Activated CD8-positive, alpha-beta memory T cell treated with anti-CD3 and anti-CD28 coated beads, Interleukin-2, amount 50 U/mL, for 24 hours (primary cell): ENCODE results near the gene SEMA6A.
A peak's percentile ranks its signal among the peaks of the same experiment; 100 is the strongest.

ENCODE experiments used
- DNase-seq: peaks from one replicate; pipeline ENCODE4 v3.0.0-alpha.2; 2020; ENCODE audit errors: extremely low read depth

Gene SEMA6A, protein sequence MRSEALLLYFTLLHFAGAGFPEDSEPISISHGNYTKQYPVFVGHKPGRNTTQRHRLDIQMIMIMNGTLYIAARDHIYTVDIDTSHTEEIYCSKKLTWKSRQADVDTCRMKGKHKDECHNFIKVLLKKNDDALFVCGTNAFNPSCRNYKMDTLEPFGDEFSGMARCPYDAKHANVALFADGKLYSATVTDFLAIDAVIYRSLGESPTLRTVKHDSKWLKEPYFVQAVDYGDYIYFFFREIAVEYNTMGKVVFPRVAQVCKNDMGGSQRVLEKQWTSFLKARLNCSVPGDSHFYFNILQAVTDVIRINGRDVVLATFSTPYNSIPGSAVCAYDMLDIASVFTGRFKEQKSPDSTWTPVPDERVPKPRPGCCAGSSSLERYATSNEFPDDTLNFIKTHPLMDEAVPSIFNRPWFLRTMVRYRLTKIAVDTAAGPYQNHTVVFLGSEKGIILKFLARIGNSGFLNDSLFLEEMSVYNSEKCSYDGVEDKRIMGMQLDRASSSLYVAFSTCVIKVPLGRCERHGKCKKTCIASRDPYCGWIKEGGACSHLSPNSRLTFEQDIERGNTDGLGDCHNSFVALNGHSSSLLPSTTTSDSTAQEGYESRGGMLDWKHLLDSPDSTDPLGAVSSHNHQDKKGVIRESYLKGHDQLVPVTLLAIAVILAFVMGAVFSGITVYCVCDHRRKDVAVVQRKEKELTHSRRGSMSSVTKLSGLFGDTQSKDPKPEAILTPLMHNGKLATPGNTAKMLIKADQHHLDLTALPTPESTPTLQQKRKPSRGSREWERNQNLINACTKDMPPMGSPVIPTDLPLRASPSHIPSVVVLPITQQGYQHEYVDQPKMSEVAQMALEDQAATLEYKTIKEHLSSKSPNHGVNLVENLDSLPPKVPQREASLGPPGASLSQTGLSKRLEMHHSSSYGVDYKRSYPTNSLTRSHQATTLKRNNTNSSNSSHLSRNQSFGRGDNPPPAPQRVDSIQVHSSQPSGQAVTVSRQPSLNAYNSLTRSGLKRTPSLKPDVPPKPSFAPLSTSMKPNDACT

DNA sequence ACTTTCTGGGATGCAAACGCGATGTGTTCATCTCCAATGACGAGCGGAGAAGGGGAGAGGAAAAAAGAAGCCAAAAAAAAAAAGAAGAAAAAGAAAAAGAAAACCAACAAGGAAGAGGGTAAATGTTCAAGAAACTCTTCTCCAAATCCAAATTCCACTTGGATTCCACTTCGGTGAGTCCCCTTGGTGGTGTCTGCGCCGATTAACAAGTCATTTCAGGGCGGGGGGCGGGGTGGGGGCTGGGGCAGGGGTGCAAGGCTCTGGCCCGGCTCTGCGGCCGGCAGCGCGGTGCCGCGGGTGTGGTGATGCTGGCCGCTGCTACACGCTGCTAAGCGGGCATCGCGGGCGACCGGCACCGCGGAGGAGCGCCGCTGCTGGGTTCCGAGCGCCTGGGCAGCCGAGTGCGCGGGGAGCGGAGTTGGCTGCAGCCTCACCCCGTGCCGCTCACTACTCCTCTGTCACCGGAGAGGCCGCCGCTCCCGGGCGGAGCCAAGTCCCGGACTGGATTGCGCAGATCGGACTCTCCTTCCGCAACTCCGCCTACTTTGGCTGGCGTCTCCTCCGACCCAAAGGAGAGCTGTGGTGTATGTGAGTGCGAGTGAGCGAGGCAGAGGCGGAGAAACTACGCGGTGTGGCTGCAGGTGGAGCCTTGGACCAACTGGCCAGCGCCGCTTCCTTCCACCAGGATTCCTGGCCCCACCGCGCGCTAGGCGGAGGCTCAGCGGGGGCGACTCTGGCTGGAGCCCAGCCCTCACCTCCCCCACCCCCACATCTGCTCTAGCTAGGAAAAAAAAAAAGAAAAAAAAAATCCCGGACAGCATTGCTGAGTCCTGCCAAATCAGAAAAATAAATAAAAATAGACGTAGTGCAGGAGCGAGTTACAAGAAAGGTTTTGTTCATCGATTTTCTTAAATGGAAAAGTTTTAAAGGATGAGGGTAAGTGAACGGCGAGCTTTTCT lies at the start of gene SEMA6A:
SEMA6A (minus strand) TSS at position 457 of the 959 bp plus-strand sequence. CDS start 69,879 bp downstream, outside the sequence.
- DNase-seq = peak; percentile 8

DNA sequence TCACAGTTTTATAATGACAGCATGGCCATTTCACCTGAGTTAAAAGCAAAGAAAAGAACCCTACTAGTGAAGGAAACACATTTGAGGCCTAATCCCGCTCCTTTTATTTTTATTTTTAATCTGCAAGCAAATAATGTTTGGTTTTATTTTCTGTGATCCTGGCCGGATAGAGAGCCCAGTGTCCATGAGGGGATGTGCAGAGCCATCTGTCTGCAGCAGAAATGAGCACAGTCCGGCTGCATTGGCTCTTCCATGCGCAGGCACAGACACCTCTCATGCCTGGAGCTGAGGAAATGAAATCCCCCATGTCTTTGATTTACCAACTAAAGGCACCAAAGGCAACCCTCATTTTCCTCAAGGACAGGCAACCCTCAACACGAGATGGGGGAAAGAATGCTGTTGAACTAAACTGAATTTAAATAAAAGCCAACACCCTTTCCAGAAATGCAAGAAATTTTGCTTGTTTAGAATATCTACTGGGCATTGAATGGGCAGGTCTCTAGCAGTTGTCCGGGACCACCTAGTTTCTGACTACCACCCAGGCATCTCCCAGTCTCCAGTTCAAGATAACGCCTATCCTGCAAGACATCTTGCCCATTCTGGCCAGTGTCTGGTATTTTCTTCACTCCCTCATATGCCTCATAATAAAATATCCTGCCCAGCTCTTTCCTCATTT lies 47.9 kb upstream of the SEMA6A start:
- no peak for DNase-seq

DNA sequence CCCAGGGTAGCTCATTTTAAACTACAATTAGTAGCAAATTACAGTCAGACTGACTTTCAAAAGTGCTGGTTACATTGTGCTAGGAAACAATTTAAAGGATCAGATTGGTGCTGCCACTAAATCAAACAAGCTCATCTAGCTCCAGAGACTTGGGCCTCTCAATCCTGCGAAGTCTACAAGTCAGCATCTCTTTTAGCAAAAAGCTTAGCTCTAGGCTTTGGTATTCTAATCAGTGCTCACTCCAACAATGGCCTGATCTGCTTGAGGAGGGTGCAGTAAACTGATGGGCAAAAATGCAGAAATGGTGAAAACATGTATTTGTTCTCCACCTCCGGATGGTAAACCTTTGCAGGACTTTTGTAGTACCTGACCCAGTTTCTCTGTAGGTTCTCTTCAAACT lies 47.0 kb upstream of the SEMA6A start:
- DNase-seq = no peak

GRCh38 chr5:116616876-116617275 lies 42.3 kb upstream of the SEMA6A start:
- no peak for DNase-seq

DNA sequence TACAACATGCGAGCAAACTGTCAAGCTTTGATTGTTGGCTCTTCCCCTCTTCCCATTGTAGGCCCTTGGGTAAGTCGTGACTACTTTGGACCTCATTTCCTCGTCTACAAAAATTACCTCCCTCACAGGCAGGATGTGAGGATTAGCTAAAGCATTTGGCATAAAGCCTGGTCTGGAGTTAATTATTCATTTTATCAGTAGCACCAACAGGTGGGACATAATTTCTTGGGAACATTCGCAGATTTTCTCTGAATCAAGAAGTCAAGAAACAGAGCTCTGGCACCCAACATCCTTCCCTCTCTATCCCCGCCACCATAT lies 39.9 kb upstream of the SEMA6A start:
- DNase-seq = no peak

DNA sequence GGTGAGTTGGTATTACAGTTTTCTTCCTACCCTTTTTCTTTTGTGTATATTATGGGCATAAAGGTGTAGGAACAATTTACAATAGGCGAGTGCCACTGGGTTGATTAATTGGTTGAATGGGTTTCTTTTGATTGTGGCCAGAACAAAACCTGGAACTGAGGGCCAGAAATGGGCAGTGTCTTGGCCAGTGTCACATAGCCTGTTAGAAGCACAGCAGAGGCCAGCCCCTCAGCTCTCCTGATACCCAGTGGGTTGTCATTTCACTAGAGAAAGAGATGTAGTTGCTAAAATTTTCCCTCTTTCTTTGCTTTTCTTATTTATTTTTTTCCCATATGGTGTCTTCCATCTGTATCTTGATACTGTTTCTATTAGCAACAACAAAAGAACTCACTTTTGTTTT lies 38.8 kb upstream of the SEMA6A start:
- no peak for DNase-seq

- no peak for DNase-seq
Observed at GRCh38 chr5:116612431-116612830, 37.8 kb upstream of the SEMA6A start.

DNA sequence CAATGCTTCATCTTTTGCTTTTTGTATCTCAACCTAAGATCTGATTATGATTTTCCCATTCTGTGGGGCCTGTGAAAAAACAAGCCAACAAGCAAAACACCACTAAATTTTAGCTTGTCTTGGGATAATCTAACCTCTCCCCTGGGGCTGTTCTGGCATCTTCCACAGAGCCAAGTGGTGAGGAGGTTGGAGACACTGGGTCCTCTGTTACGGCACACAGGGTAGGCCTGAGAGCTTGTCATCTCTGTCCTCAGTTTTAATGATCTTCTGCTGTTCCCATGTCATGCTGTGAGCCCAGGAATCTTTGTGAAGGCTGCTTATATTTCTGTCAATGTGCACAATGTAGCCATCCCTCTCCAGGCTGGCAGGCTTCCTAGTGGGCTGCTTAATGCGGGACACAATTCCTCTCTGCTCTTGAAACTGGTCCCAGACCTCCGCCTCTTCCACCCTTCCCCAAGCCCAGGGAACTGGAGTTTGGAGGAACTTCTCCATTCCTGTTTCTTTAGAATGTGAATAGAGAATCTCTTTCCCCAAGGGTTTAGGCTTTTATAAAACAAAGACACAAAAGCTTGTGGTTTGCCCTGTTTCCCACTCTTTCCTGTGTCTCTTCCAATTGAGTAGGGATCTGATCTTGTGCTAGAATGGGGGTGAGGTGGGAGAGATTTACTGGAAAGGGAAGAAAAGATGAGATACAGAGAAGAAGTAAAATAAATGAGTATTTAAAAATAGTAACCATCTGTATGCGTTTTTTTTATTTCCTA lies 30.9 kb upstream of the SEMA6A start:
- no peak for DNase-seq

DNA sequence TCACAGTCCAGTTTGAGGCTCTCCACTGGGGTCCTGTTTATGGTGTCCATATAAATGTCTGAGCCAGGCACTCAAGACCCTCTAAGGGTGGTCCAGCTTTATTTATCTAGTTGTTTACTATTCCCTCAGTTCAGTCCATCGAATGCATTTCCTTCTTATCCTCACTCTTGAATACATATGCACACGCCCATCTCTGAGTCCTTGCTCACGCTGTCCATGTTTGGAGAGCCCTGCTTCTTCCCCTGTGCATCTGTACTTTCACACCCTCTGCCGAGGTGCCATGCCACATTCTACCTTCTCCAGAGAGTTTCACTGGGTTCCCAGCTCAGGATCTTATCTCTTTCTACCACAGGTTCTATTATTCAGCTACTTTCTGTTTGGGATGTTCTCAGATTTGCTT lies 30.2 kb upstream of the SEMA6A start:
- DNase-seq = no peak

- DNase-seq = no peak
Observed at GRCh38 chr5:116600876-116601275, 26.3 kb upstream of the SEMA6A start.

DNA sequence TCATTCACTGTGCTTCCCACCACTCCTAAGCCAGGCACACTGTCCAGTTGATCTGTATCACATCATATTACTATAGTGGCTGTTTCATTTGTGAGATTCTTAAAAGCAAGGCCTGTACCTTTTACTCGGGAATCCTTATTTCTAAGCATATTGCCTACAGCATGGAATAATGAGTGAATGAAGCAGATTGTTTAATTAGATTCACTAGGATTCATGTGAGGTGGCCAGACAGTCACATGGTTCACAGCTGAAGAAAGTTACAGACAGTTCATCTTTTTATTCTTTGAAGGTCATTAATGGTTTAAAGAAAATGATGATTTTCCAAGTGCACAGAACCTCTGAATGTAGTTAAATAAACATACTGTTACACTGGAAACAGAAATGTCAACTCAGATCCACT lies 24.3 kb upstream of the SEMA6A start:
- no peak for DNase-seq

- DNase-seq = no peak
Observed at GRCh38 chr5:116595498-116595897, 20.9 kb upstream of the SEMA6A start.

DNA sequence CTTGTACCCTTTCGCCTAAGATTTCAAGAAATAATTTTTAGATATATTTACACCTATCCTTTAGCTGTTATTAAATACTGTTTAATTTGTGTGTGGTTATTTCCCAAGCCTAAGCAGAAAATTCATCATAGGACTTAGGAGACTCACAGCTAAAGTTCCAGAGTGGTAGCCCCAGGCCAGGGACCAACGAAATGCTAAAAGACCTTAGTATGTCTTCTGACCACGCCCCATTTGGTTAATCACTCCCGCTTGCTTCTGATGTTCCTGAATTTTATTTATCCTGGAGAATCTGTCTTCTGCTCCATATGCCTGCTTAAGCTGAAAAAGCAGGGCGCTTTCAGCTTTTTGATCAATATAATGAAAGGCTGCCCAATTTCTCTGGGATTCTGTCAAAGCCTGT lies 18.7 kb upstream of the SEMA6A start:
- DNase-seq = no peak

- DNase-seq = no peak
Observed at GRCh38 chr5:116585227-116585626, 10.6 kb upstream of the SEMA6A start.

DNA sequence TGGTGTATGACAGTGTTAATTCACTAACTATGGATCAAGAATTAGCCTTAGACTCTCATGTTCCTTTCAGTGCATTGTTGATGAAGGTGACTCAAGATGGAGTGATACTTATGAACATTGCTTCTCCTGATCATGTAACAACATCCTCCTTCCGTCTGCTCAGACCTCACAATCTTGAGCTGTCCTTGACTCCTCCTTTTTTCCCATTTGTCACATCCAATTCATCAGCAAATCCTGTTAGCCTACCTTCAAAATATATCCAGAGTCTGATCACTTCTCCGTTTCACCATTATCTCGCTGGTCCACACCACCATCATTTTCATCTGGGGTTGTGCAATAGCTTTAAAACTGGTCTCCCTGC lies 9.2 kb upstream of the SEMA6A start:
- DNase-seq = no peak

GRCh38 chr5:116583085-116583861 lies 8.7 kb upstream of the SEMA6A start:
- DNase-seq = no peak

DNA sequence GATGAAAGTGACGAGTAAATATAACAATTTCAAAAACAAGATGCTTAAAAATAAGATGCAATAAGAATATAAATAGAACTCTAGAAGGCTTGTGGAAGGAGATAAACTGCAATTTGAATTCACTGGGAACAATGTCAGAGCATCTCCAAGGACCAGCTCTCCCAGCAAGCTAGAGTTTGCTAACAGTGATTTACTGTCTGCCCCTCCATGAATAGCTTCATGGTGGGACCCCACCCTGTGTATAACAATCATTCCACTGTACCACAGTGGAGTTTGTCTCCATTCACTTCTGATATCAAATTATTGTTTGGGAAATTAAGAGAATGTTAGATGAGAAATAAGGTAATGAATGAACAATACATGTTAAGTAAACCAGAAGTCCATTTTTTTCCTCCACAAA lies 7.3 kb upstream of the SEMA6A start:
- no peak for DNase-seq

DNA sequence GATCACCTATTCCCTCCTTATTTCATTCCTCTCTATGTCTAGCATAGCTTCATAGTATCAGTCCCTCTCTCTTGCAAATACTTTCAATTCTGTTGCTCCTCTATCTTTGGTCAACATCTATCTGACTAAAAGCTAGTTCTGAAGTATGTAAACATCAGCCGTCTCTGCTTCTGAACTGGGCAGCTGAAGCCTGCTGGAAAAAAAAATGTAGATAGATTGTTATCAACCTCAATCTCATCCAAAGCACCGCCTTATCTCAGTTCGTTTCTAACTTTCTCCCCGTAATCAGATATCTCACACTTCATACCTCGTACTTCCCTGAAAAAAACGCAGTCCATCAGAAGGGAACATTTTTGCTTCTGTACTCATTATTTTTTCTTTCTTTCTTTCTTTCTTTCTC lies 4.5 kb upstream of the SEMA6A start:
- DNase-seq = no peak

- DNase-seq = no peak
Observed at GRCh38 chr5:116578676-116579075, 4.1 kb upstream of the SEMA6A start.
